Suprapubic skin (tissue), 4 donors: ENCODE measurements around the gene ATP10B. TPM values are rescaled to one million over a fixed set of nuclear protein-coding genes. Genes with fewer than 3 reads are reported as not detected.

Experiments used
- DNase-seq, 2 donors: peaks; one replicate each; pipeline ENCODE4 v3.0.0-alpha.2; 2019; ENCODE audit warnings: low spot score in 2 of 2
- H3K27ac ChIP-seq: fragments of 200-600 bp; sonication (generic); one replicate; pipeline ENCODE4 v1.5.1; 2019
- H3K27me3 ChIP-seq: fragments of 200-600 bp; sonication (generic); one replicate; pipeline ENCODE4 v1.5.1; 2019
- H3K36me3 ChIP-seq: fragments of 200-600 bp; sonication (generic); one replicate; pipeline ENCODE4 v1.5.1; 2019
- H3K4me1 ChIP-seq: fragments of 200-600 bp; sonication (generic); one replicate; pipeline ENCODE4 v1.5.1; 2019
- H3K4me3 ChIP-seq: fragments of 200-600 bp; sonication (generic); one replicate; pipeline ENCODE4 v1.5.1; 2019; ENCODE audit warnings: mild to moderate bottlenecking
- H3K9me3 ChIP-seq: fragments of 200-600 bp; sonication (generic); one replicate; pipeline ENCODE4 v1.5.1; 2019
- EP300 ChIP-seq: sonication (generic); formaldehyde crosslinking; IDR thresholded peaks from one replicate; pipeline ENCODE4 v1.6.1; 2017; ENCODE audit warnings: antibody characterized with exemption
- POLR2A ChIP-seq, 2 donors: fragments of 450-650 bp; IDR thresholded peaks; one replicate each; pipeline ENCODE4 v1.6.1; 2017; ENCODE audit warnings: antibody characterized with exemption in 2 of 2, mild to moderate bottlenecking in 2 of 2, moderate library complexity in 2 of 2
- POLR2AphosphoS5 ChIP-seq, 3 donors: sonication (generic); formaldehyde crosslinking; IDR thresholded peaks; one replicate each; pipeline ENCODE4 v1.6.1; 2017; ENCODE audit warnings: antibody characterized with exemption in 3 of 3
- WGBS: methylation state at CpG from one replicate; pipeline ENCODE4 v1.1.5; 2018; 5-methylcytosine and 5-hydroxymethylcytosine counted together
- total RNA-seq, 4 donors: library from RNA; depleted of rRNA; stranded (reverse); fragments of >200 nt; gene quantifications; one replicate each; pipeline ENCODE4 v1.1.0, GENCODE V29; 2016
- TF ChIP-seq, protein P1 (sequence below), 2 donors: fragments of 200-600 bp in 1 of 2; fragments of 450-650 bp in 1 of 2; sonication (generic) in 1 of 2; IDR thresholded peaks; one replicate each; pipeline ENCODE4 v1.5.1; 2016 to 2019; ENCODE audit warnings: antibody characterized with exemption in 2 of 2, mild to moderate bottlenecking in 1 of 2, moderate library complexity in 1 of 2

ATP10B gene
- total RNA-seq, 4 donors from 2014 or later, result 25.4 to 40.8 (median 29.2) TPM

GRCh38 chr5:160660132-160660531, 191.9 kb downstream of the ATP10B start:
- WGBS, result 55% methylated on average over 1 of the region's 1 CpG
- Histone ChIP-seq H3K4me3 (no peak overlapping the region), H3K27ac (no peak overlapping the region), H3K9me3 (no peaks in the 10 kb centered on the region), H3K4me1 (no peaks in the 10 kb centered on the region), H3K36me3 (no peaks in the 10 kb centered on the region), H3K27me3 (no peaks in the 10 kb centered on the region)
- DNase-seq, result no peak
- TF ChIP-seq, protein P1, sequence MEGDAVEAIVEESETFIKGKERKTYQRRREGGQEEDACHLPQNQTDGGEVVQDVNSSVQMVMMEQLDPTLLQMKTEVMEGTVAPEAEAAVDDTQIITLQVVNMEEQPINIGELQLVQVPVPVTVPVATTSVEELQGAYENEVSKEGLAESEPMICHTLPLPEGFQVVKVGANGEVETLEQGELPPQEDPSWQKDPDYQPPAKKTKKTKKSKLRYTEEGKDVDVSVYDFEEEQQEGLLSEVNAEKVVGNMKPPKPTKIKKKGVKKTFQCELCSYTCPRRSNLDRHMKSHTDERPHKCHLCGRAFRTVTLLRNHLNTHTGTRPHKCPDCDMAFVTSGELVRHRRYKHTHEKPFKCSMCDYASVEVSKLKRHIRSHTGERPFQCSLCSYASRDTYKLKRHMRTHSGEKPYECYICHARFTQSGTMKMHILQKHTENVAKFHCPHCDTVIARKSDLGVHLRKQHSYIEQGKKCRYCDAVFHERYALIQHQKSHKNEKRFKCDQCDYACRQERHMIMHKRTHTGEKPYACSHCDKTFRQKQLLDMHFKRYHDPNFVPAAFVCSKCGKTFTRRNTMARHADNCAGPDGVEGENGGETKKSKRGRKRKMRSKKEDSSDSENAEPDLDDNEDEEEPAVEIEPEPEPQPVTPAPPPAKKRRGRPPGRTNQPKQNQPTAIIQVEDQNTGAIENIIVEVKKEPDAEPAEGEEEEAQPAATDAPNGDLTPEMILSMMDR (IDR thresholded peaks at IDR 0.05), result no peak
- TF ChIP-seq POLR2AphosphoS5 (IDR thresholded peaks at IDR 0.05) (no peak), EP300 (no peak), POLR2A (IDR thresholded peaks at IDR 0.05) (no peak)

DNA sequence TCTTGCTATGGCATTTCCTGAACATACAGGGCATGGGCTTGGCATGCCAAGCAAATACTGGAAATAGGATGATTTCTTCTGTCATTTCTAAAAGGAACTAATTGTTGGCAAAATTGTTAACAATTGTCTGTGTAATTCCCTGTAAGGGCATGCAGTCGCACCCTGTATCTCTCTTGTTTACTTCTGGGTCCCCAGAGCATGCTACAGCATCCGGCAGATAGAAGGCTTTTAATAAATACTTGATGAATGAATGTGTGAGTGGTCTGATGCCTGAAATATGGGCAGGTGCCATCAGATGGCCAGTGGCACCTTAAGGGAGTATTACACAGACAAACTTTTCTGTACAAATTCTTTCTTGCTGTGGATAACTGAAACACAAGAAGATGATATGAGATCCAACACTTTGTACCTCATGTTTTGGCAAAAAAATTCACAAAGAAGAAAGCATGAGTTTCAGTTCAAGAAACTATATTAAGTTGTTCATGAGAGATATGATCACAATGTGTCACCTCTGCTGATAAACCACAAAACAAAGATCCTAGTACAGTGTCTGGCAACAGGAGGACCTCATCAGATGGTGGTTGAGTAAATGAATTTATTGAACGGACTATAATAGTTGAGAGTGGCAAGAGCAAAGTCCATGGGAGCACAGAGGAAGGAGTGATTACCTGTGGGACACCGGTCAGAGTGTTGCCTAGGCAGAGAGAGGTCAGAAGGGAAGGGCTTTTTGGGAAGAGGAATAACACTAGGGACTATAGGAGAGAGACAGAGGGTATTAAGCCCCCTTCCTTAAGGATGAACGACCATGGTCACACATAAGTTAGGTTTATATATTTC, 194.2 kb downstream of the ATP10B start:
- H3K9me3 ChIP-seq, result no peaks in the 10 kb centered on the region
- no peak overlapping the region for H3K4me3 ChIP-seq
- WGBS, result 88% methylated on average over 5 of the region's 5 CpGs
- no peak overlapping the region for H3K27ac ChIP-seq
- H3K36me3 ChIP-seq, result no peaks in the 10 kb centered on the region
- H3K27me3 ChIP-seq, result no peaks in the 10 kb centered on the region
- TF ChIP-seq EP300, result no peak
- TF ChIP-seq, protein P1 (IDR thresholded peaks at IDR 0.05), result no peak
- TF ChIP-seq POLR2AphosphoS5 (IDR thresholded peaks at IDR 0.05), result no peak
- no peak for TF ChIP-seq POLR2A (IDR thresholded peaks at IDR 0.05)
- no peaks in the 10 kb centered on the region for H3K4me1 ChIP-seq
- no peak for DNase-seq

DNA sequence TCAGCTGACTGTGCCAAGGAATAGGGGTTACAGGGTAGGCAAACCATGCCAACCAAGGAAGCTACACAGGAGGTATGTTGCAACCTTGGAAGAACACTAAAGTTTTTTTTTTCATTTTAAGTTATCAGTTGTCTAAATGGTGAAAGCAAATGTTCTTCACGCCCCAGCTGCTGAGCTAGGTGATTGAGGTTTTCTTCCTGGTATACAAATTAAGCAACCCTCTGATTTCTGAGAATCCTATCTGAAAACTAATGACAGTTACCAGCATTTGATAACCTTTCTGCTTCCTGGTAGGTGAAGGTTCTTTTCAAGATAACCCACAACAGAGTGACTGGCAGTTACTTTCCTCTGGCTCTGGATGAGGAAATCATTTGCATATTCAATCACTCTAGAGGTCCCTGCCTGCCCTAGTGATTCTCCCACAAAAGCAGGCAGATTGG, 194.9 kb downstream of the ATP10B start:
- H3K36me3 ChIP-seq, result no peaks in the 10 kb centered on the region
- no peaks in the 10 kb centered on the region for H3K27me3 ChIP-seq
- no peaks in the 10 kb centered on the region for H3K4me1 ChIP-seq
- H3K9me3 ChIP-seq, result no peaks in the 10 kb centered on the region
- 88% methylated on average over 1 of the region's 1 CpG for WGBS
- H3K27ac ChIP-seq, result no peak overlapping the region
- DNase-seq, result no peak
- TF ChIP-seq EP300 (no peak), POLR2AphosphoS5 (IDR thresholded peaks at IDR 0.05) (no peak), POLR2A (IDR thresholded peaks at IDR 0.05) (no peak)
- TF ChIP-seq, protein P1 (IDR thresholded peaks at IDR 0.05), result no peak
- H3K4me3 ChIP-seq, result no peak overlapping the region

- no peak for DNase-seq
Measured at GRCh38 chr5:160655717-160656116, 196.3 kb downstream of the ATP10B start.

More at GRCh38 chr5:160655717-160656116, 196.3 kb downstream of the ATP10B start:
- Histone ChIP-seq H3K4me1 (no peaks in the 10 kb centered on the region), H3K27ac (no peak overlapping the region), H3K36me3 (no peaks in the 10 kb centered on the region), H3K9me3 (no peaks in the 10 kb centered on the region), H3K27me3 (no peaks in the 10 kb centered on the region), H3K4me3 (no peak overlapping the region)
- 89% methylated on average over 8 of the region's 8 CpGs for WGBS
- TF ChIP-seq EP300 (no peak), POLR2A (IDR thresholded peaks at IDR 0.05) (no peak), POLR2AphosphoS5 (IDR thresholded peaks at IDR 0.05) (no peak)
- TF ChIP-seq, protein P1 (IDR thresholded peaks at IDR 0.05), result no peak
